Cerebellar nuclear complex (tissue), 1 donor: ENCODE measurements around the gene STXBP5.

ENCODE experiments used
- DNase-seq, 2 experiments: peaks; one replicate each; lab custom pipeline; 2025; lab: John Stamatoyannopoulos, UW

The STXBP5 gene

DNA sequence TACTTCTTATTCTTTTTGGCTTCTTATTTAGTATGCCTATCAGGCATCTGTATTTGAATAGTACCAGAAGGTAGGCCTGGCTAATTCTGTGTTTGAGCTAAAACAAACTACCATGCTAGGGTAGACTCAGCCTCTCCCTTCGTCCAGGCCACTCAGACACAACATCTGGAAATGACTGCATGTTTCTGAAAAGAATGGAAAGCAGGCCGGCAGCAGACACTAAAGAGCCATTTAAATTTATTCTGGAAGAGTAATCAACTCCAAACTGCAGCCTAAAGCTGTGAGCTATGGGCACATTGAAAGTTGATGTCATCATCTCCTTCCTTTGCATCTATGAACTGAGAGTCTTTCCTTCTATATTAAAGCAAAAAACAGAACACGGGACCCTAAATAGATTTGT is 233.4 kb downstream of the STXBP5 start:
- no peak for DNase-seq

DNA sequence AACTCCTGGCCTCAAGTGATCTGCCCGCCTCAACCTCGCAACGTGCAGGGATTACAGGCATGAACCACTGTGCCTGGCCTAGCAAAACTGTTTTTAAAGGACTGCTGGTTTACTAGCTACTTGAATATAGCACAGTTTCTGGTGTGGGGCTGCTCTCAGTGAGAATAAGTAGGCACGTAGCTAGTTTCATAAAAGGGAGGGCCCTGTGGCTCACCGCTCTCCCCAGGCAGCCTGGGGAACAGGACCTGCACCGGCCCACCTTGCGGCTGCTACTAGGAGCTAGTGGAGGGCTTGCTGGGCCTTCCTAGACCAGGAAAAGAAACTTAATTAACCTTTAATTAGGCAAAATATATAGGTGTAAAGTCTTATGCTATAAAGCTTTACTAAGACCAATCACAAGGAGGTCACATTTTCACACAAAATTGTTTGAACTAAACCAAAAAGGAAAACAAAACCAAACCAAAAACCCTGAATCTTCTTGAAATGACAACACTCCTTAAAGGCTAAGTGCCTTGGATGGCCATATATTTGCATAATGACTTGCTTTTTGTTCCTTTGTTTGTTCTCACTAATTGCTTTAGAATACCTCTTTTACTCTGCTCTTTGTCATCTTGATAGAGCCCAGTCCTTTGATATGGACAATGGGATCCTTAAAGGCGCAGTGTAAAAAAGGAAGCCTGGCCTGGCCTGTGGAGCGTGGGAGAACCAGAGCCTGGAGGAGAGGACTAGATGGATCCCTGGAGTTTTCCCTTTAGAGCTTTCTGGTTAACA is 234.7 kb downstream of the STXBP5 start:
- DNase-seq: no peak
